SK-N-SH treated with all-trans-retinoic acid at 6 μM for 48 hours (cell line): ENCODE measurements around the gene CD300LF.

Experiments
- ATAC-seq: fragments of 200-7000 bp; cut with Tn5 transposase; 3 replicates; pipeline ENCODE4 v1.9.1; 2020; ENCODE audit warnings: mild to moderate bottlenecking, moderate library complexity
- ARNTL ChIP-seq: fragments of 450-650 bp; formaldehyde crosslinking; IDR thresholded peaks from 2 replicates; pipeline ENCODE4 v1.5.0; 2020; ENCODE audit warnings: low read depth, mild to moderate bottlenecking, moderate library complexity, borderline replicate concordance
- BACH2 ChIP-seq: fragments of 250-450 bp; sonication (Bioruptor Pico); IDR thresholded peaks from 2 replicates; pipeline ENCODE4 v1.9.0; 2021; ENCODE audit warnings: mild to moderate bottlenecking, borderline replicate concordance
- CREB5 ChIP-seq: fragments of 250-450 bp; sonication (Bioruptor Pico); IDR thresholded peaks from 2 replicates; pipeline ENCODE4 v1.5.1; 2020; ENCODE audit warnings: low read depth, mild to moderate bottlenecking, moderate library complexity
- CSDC2 ChIP-seq: fragments of 250-450 bp; sonication (Bioruptor Pico); IDR thresholded peaks from 2 replicates; pipeline ENCODE4 v1.5.0; 2020; ENCODE audit warnings: mild to moderate bottlenecking, moderate library complexity
- GLIS3 ChIP-seq: fragments of 250-450 bp; sonication (Bioruptor Pico); IDR thresholded peaks from 2 replicates; pipeline ENCODE4 v1.5.0; 2020; ENCODE audit warnings: mild to moderate bottlenecking, moderate library complexity
- ISL1 ChIP-seq: fragments of 250-450 bp; sonication (Bioruptor Pico); IDR thresholded peaks from 2 replicates; pipeline ENCODE4 v2.1.2; 2022; ENCODE audit warnings: mild to moderate bottlenecking, moderate library complexity
- OSR1 ChIP-seq: fragments of 250-450 bp; sonication (Bioruptor Pico); IDR thresholded peaks from 2 replicates; pipeline ENCODE4 v1.8.0; 2022; ENCODE audit warnings: moderate library complexity, mild to moderate bottlenecking, inconsistent platforms
- PATZ1 ChIP-seq: fragments of 250-450 bp; sonication (Bioruptor Pico); IDR thresholded peaks from 2 replicates; pipeline ENCODE4 v1.8.0; 2020; ENCODE audit warnings: mild to moderate bottlenecking, moderate library complexity, borderline replicate concordance
- POU6F1 ChIP-seq: fragments of 250-450 bp; sonication (Bioruptor Pico); IDR thresholded peaks from 2 replicates; pipeline ENCODE4 v1.8.0; 2021; ENCODE audit warnings: low read depth, mild to moderate bottlenecking, moderate library complexity, borderline replicate concordance
- PPARA ChIP-seq: fragments of 250-450 bp; sonication (Bioruptor Pico); IDR thresholded peaks from 2 replicates; pipeline ENCODE4 v1.5.0; 2020; ENCODE audit warnings: mild to moderate bottlenecking, borderline replicate concordance
- RARB ChIP-seq: fragments of 250-450 bp; sonication (Bioruptor Pico); IDR thresholded peaks from 2 replicates; pipeline ENCODE4 v1.8.0; 2021; ENCODE audit warnings: mild to moderate bottlenecking, moderate library complexity
- SNAI2 ChIP-seq: fragments of 250-450 bp; sonication (Bioruptor Pico); IDR thresholded peaks from 2 replicates; pipeline ENCODE4 v1.5.0; 2020; ENCODE audit warnings: mild to moderate bottlenecking, moderate library complexity
- TCF4 ChIP-seq: fragments of 250-450 bp; sonication (Bioruptor Pico); IDR thresholded peaks from 2 replicates; pipeline ENCODE4 v1.8.0; 2021; ENCODE audit warnings: mild to moderate bottlenecking, moderate library complexity, borderline replicate concordance
- TOX ChIP-seq: fragments of 250-450 bp; sonication (Bioruptor Pico); IDR thresholded peaks from 2 replicates; pipeline ENCODE4 v1.8.0; 2021; ENCODE audit warnings: mild to moderate bottlenecking, moderate library complexity, borderline replicate concordance
- ZC3H10 ChIP-seq: fragments of 250-450 bp; sonication (Bioruptor Pico); IDR thresholded peaks from 2 replicates; pipeline ENCODE4 v1.5.1; 2021; ENCODE audit warnings: mild to moderate bottlenecking, moderate library complexity
- ZFP3 ChIP-seq: fragments of 250-450 bp; sonication (Bioruptor Pico); IDR thresholded peaks from 2 replicates; pipeline ENCODE4 v1.5.0; 2020; ENCODE audit warnings: mild to moderate bottlenecking, moderate library complexity
- ZFP30 ChIP-seq: fragments of 450-650 bp; formaldehyde crosslinking; IDR thresholded peaks from 2 replicates; pipeline ENCODE4 v1.5.0; 2022; ENCODE audit warnings: mild to moderate bottlenecking, moderate library complexity
- ZNF565 ChIP-seq: fragments of 450-650 bp; formaldehyde crosslinking; conservative IDR thresholded peaks from 2 replicates; pipeline ENCODE4 v1.5.0; 2020; ENCODE audit warnings: low read depth, mild to moderate bottlenecking, moderate library complexity
- ZNF70 ChIP-seq: fragments of 450-650 bp; formaldehyde crosslinking; IDR thresholded peaks from 2 replicates; pipeline ENCODE4 v1.5.0; 2020; ENCODE audit warnings: mild to moderate bottlenecking, moderate library complexity
- ZNF8 ChIP-seq: fragments of 450-650 bp; formaldehyde crosslinking; IDR thresholded peaks from 2 replicates; pipeline ENCODE4 v1.5.0; 2020; ENCODE audit warnings: mild to moderate bottlenecking, moderate library complexity
- TF ChIP-seq, protein P1 (sequence below): fragments of 250-450 bp; sonication (Bioruptor Pico); IDR thresholded peaks from 2 replicates; pipeline ENCODE4 v1.5.1; 2021; ENCODE audit warnings: mild to moderate bottlenecking, moderate library complexity
- TF ChIP-seq, protein P2 (sequence below): fragments of 250-450 bp; sonication (Bioruptor Pico); IDR thresholded peaks from 2 replicates; pipeline ENCODE4 v1.5.0; 2020; ENCODE audit warnings: mild to moderate bottlenecking, moderate library complexity

CD300LF gene

GRCh38 chr17:74702116-74702871, 10.4 kb downstream of the CD300LF start:
- ATAC-seq = no peak
- TF ChIP-seq ZFP30 (CRISPR knock-in tag) (no peak), PPARA (CRISPR knock-in tag) (no peak), OSR1 (no peak), CSDC2 (CRISPR knock-in tag) (no peak), ZFP3 (CRISPR knock-in tag) (no peak), POU6F1 (CRISPR knock-in tag) (no peak), CREB5 (CRISPR knock-in tag) (no peak), BACH2 (CRISPR knock-in tag) (no peak), ZNF8 (no peak), ZNF70 (no peak), ZNF565 (CRISPR knock-in tag) (no peak), RARB (CRISPR knock-in tag) (no peak), PATZ1 (CRISPR knock-in tag) (no peak), TOX (no peak), TCF4 (CRISPR knock-in tag) (no peak), ZC3H10 (CRISPR knock-in tag) (no peak), ARNTL (CRISPR knock-in tag) (no peak)
- TF ChIP-seq, protein P1, sequence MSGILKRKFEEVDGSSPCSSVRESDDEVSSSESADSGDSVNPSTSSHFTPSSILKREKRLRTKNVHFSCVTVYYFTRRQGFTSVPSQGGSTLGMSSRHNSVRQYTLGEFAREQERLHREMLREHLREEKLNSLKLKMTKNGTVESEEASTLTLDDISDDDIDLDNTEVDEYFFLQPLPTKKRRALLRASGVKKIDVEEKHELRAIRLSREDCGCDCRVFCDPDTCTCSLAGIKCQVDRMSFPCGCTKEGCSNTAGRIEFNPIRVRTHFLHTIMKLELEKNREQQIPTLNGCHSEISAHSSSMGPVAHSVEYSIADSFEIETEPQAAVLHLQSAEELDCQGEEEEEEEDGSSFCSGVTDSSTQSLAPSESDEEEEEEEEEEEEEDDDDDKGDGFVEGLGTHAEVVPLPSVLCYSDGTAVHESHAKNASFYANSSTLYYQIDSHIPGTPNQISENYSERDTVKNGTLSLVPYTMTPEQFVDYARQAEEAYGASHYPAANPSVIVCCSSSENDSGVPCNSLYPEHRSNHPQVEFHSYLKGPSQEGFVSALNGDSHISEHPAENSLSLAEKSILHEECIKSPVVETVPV = no peak
- TF ChIP-seq, protein P2, sequence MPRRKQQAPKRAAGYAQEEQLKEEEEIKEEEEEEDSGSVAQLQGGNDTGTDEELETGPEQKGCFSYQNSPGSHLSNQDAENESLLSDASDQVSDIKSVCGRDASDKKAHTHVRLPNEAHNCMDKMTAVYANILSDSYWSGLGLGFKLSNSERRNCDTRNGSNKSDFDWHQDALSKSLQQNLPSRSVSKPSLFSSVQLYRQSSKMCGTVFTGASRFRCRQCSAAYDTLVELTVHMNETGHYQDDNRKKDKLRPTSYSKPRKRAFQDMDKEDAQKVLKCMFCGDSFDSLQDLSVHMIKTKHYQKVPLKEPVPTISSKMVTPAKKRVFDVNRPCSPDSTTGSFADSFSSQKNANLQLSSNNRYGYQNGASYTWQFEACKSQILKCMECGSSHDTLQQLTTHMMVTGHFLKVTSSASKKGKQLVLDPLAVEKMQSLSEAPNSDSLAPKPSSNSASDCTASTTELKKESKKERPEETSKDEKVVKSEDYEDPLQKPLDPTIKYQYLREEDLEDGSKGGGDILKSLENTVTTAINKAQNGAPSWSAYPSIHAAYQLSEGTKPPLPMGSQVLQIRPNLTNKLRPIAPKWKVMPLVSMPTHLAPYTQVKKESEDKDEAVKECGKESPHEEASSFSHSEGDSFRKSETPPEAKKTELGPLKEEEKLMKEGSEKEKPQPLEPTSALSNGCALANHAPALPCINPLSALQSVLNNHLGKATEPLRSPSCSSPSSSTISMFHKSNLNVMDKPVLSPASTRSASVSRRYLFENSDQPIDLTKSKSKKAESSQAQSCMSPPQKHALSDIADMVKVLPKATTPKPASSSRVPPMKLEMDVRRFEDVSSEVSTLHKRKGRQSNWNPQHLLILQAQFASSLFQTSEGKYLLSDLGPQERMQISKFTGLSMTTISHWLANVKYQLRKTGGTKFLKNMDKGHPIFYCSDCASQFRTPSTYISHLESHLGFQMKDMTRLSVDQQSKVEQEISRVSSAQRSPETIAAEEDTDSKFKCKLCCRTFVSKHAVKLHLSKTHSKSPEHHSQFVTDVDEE (CRISPR knock-in tag) = no peak
- TF ChIP-seq, all 23 proteins: peak for 0

GRCh38 chr17:74699236-74699635, 13.5 kb downstream of the CD300LF start:
- ATAC-seq = no peak
- TF ChIP-seq ARNTL (CRISPR knock-in tag) (no peak), ZFP30 (CRISPR knock-in tag) (no peak), GLIS3 (CRISPR knock-in tag) (no peak), TOX (no peak), PATZ1 (CRISPR knock-in tag) (no peak), RARB (CRISPR knock-in tag) (no peak), ISL1 (no peak), CREB5 (CRISPR knock-in tag) (no peak), POU6F1 (CRISPR knock-in tag) (no peak), ZNF8 (no peak), ZNF565 (CRISPR knock-in tag) (no peak), OSR1 (no peak), PPARA (CRISPR knock-in tag) (no peak), ZNF70 (no peak), ZFP3 (CRISPR knock-in tag) (no peak), SNAI2 (CRISPR knock-in tag) (no peak)
- TF ChIP-seq, protein P1 = no peak
